Hematopoietic multipotent progenitor cell treated with erythropoietin and hydrocortisone succinate and interleukin-3 and kit ligand, for 17 days (in vitro differentiated cells): ENCODE measurements around the gene ABCA9.

Source experiments
- DNase-seq: peaks from one replicate; pipeline ENCODE4 v3.0.0-alpha.2; 2015; ENCODE audit warnings: low spot score

ABCA9 gene

DNA sequence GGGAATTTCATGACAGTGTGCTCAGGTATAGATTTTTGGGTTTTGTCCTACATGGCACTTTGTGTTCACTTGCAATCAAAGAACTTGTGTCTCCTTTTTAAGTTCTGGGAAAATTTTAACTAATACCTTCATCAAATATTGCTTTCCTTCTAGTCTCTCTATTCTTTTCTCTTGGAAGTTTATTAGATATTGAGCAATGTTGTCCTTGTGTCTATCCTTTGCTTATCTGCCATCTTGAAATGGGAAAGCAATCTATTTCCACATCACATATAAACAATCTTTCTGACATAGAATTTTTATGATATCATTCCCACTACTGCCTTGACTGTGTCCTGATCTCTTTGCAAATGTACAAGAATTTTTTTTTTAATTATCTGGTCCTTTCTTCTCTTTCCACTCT lies 4.4 kb upstream of the ABCA9 start:
- DNase-seq: no peak

DNA sequence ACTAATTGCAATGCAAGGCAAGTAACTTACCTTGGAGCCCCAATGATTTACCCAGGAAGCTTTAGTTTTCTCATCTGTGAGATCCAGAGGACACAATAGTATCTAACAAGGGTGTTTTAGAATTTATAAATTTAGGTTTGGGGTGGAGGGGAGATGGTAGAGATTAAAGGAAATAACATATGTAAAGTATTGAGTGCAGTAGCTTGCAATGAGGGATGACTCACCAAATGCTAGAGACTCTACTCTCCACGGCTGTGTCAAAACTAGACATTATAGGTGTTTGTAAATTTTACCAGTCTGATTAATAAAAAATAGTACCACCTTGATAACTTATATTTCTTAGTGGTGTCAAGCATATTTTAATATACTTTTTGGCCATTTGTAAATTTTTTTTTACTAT lies 3.7 kb upstream of the ABCA9 start:
- DNase-seq: no peak

DNA sequence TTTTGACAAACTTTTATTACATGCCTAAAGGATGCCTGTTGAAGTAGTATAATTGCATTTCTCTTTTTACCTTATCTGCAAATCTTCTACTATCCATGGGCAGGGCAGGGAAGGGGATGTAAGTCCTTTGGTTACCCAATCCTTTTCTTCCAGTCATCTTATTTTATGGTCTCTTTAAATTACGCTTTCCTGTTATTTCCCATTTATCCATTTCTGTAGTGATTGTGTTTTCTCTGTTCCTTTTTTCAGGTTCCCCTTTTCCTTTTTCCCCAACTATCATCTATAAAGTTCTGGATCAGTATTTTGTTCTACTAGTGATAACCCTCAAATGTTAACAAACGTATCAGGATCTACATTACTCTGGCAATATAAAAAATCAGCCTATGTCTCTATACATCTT lies 3.3 kb upstream of the ABCA9 start:
- no peak for DNase-seq

DNA sequence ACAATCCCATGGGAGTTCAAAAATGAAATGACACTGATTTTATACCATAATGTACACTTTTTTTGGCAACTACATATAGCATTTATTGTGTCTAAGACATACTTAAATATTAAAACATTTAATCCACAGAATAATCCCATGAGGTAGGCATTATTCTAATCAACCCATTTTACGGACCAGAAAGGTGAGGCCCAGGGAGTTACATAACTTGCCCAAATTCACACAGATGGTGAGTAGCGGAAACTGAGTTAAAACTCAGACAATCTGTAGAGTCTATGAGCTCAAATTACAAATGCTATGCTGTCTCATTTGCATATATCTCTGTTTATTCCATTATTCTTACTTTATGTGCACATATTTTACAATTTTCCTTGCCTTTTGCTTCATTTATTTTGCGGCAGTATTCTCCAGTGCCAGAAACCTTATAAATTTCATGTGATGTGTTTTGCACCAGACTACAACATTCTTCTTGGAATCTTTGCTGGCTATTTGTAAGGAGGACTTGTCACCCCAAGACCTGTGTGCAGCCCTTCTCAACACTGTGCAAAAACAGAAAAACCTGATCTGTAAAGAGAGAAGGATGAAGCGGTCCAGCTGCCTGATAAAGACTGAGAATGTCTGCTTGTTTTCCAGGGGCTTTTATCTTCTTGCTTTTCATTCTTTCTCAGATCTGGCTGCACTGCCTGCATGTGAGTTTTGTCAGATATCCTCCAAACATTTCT lies 2.3 kb upstream of the ABCA9 start:
- DNase-seq: no peak

DNA sequence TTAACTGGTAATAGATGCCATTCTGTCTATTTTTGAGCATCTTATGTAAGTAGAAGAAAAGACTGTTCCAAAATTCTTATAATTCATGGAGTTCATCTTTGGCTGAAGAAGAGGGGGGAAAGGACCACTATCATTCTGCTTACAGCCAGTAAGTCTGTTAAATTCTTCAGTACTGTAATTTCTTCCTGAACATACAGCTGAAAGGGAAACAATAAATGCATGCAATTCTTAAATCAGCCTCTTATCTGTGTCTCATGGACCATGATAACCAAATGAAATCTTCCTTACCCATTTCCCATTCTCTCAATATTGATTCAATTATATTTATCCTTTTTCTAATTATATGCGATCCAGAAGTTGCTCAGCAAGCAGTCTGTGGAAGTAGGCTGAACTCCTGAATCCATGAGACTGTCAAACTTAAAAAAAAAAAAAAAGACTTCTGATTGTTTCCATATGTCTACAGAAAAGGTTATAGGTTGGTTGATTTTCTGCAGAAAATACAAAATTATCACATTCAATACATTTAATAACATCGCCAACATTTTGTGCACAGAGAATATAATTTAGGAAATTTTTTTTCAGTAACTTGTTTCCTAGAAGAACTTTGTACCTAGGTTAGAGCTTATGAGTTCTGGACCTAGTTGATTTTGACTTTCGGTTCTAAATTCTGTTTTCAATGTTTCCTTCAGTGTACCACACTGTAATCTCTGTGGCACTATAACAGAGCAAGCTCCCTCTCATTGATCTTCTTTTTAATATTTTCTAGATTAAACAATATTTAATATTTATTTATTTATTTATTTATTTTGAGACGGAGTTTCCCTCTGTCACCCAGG lies 1.2 kb upstream of the ABCA9 start:
- DNase-seq: no peak

DNA sequence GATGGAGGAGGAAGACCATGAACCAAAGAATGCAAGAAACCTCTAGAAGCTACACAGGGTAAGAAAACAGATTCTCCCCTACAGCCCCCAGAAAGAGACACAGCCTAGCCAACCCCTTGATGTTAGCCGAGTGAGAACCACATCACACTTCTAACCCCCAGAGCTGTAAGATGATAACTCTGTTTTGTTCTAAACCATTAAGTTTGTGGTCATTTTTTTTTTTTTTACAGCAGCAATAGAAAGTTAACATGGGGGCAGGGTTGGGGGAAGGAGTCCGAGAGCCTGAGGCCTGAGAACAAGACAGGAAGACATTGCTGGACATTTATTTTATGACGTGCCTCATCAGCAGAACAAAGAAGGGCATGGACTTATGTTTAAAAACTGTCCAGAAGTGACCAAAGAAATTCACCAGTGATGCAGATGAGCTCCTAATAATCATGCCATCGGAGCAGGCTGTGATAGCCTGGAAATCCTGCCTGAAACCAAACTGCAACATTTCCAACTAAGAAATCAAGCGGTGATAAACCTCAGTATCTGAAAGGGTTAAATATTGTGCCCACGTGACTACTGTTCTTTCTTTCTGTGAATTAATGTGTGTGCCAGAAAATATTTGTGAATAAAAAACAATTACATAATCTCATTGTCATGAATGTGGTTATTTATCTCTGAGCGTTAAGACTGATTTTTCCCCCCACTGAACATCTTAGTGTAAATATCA lies 1.1 kb downstream of the ABCA9 start:
- no peak for DNase-seq

DNA sequence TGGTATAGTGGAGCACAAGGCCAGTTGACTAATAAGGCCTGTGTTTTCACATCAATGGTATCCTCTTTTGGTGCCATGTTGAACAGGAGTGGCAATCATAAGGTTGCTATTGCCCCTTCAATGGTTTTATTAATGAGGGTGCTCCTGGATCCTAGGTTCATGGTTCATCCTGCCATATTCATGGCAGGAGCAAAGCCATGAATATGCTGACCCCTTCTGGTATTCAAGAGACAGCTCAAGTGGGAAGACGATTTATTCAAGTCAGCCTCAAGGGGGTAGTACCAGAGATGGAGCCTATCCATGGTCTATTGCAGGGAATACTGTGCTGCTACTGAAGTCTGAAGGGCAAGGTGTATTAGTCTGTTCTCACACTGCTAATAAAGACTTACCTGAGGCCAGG lies 2.6 kb downstream of the ABCA9 start:
- no peak for DNase-seq

DNA sequence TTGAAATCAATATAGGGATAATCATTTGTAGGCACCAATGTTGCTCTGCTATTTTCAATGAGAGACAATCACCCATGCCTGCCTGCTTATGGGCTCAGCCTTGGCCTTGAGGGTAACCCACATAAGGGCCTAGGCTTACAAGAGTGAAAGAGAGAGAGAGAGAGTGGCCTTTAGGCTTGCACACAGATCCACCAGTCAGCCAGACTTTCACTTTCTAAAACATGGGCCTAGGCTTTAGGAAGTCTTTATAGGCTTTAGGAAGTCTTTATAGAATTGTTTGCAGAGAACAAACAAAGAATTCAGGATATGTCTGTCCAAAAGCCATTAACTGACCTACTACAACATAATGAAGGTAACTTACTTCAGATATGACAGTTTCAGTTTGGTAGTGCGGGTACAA lies 3.4 kb downstream of the ABCA9 start:
- no peak for DNase-seq

DNA sequence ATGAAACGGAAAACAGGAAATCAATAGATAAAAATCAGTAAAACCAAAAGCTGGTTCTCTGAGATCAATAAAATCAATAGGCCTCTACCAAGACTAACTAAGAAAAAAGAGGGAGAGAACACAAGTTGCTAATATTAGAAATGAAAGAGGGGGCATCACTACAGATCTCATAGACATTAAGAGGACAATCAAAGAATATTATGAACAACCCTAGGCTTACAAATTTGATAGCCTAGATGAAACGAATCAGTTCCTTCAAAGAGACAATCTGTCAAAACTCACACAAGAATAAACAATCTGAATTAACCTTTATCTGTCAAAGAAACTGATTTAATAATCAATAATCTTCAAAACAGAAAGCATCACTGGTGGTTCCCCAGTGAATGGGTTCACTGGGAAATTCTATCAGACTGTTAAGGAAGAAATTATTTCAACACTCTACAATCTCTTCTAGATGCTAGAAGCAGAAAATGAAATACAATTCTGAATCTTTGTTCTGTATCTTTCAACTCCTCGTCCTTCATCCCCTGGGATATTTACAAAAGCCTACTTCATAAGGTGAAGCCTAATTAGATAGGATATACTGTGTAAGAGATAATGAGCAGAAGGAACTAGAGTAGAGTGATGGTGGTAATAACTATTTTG lies 4.4 kb downstream of the ABCA9 start:
- no peak for DNase-seq

DNA sequence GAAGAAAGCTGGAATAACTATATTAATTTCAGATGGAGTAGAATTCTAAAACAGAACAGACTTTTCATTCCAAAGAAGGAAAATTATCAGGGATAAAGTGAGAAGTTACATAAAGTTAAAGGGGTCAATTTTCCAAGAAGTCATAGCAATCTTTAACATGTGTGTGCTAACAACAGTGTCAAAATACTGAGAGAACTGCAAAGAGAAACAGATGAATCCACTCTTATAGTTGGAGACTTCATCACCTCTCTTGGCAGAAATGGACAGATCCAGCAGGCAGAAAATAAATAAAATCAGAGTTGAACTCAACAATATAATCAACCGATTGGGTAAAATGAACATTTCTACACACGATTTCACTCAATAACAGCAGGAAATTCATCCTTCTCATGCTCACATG lies 5.4 kb downstream of the ABCA9 start:
- DNase-seq: no peak

DNA sequence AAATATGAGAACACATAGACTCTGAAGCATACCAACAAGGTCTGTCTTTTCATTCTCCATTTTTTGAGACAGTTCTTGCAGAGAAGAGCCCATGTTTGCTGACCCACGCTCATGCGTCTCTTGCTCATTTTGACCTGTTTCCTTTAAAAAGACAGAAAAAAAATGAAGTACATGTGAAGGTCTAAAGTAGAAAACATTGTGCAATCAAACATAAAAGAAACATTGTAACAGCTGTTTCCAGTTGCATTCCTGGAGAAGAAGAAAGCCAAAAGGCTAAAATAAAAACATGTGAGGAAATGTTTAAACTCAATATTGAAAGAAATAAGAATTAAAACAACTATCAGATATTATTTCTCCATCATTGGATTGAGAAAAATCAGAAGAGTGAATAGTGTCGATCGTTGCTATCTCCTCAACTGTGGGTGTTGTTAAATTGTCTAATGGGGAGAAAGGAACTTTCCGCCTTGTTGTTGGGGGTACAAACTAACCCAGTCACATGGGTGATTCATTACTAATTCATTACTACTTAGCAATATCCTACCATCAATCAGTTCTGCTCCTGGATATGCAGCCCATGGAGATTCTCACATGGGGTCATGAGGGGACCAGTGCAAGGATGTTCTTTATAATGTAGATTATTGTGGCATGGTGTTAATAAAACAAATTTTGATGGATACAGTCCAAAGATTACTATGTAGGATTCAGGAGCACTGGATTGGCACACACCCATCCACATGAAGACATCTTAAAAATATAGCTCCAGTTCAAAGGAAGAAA lies 9.5 kb downstream of the ABCA9 start:
- DNase-seq: no peak

DNA sequence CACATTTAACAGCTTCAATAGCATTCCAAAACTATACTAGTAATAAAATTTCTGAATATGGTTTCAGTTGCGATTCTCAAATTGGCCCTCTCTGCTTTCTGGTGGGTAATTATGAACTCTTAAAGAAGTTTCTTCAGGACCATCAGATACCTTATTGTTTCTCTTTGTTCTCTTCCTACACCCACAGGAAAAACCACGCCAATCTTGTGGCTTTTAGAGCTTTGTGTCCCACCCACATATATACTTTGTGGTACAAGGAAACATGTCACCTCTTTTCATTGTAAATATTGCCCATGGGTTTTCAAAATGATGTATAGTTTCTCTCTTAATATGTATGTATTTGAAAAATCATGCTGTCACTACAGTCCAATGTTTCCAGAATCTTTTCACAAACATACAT lies 12.1 kb downstream of the ABCA9 start:
- no peak for DNase-seq

DNA sequence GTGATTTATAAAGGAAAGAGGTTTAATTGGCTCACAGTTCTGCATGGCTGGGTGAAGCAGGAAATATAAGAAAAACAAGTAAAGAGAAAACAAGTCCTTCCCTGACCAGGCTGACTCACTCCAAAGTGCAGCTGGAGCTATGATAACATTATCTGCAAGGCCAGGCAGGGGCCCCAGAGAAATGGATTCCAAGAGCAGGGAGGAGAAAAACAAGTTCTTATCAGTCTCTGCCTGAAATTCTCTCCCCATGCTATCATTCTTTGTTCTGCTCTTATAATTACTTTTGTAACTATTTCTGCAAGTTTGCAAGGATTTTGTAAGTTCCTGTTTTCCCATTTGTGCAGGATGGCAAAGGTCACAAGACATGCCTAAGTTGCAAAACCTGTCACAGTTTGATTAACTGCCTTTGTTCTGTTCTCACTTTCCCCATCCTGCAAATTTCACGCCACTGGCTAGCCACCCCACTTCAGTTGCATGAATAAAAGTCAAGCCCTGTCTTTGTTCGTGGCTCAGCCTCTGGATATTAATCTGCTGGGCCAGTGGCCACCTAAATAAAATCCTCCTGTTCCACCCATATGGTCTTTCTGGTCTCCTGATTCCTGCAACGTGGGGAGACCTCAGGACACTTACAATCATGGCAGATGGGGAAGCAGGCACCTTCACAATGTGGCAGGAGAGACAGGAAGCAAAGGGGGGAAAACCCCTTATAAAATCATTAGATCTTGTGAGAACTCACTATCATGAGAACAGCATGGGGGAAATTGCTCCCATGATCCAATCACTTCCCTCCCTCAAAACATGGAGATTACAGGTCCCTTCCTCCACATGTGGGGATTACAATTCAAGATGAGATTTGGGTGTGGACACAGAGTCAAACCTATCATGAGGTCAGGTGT lies 13.1 kb downstream of the ABCA9 start:
- DNase-seq: peak; percentile 29

DNA sequence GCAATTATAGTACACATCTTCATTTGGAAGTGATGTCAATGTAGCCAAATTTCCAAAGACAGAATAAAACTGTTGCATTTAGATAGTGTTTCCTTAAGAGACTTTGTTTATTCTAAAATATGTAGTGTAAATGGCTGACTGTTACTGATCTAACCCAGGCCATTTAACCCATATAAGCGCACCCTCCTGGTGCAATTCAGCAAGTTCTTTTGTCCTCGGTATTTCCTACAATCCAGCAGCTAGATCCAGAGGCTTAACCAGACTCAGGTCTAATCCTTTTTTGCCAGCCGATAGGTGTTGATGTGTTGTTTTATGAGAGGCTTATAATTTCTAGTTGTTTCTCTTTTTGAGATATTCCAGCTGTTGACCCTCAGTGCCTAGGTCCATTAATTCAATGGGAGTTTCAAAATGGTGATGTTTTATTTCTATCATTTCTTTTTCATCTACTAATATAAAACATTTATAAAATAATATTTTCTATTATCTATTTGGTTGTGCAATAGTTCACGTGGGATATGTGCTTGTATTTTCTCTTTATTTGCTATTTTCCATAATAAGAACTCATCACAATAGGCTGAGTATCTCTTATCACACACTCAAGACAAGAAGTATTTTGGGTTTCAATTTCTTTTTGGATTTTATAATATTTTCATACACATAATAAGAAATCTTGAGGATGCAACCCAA lies 14.5 kb downstream of the ABCA9 start:
- no peak for DNase-seq

DNA sequence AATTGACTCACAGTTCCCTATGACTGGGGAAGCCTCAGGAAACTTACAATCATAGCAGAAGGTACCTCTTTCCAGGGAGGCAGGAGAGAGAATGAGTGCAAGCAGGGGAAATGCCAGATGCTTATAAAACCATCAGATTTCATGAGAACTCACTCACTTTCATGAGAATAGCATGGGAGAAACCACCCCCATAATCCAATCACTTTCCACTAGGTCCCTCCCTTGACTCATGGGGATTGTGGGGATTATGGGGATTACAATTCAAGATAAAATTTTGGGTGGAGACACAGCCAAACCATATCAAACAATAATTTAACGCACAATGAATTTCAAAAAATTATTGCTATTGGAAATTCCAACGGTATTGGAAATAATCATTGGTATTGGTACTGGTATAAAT lies 15.1 kb downstream of the ABCA9 start:
- DNase-seq: no peak

DNA sequence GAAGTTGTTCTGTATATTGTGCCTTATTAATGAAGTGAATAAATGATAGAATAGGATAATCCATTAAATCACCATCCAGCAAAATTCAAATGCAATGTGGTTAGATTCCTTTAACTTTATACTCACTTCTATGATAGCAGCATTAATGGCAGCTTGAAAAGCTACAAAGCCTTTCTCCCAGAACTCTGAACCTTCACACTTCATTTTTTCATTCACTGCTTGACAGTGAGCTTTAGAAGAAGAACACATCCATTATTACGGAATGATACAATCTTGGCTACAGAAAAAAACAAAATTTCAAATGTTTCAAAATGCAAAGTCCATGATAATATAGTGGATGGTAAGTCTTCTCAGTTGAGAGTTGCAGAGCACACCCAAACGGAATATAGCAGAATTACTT lies 16.4 kb downstream of the ABCA9 start:
- no peak for DNase-seq

DNA sequence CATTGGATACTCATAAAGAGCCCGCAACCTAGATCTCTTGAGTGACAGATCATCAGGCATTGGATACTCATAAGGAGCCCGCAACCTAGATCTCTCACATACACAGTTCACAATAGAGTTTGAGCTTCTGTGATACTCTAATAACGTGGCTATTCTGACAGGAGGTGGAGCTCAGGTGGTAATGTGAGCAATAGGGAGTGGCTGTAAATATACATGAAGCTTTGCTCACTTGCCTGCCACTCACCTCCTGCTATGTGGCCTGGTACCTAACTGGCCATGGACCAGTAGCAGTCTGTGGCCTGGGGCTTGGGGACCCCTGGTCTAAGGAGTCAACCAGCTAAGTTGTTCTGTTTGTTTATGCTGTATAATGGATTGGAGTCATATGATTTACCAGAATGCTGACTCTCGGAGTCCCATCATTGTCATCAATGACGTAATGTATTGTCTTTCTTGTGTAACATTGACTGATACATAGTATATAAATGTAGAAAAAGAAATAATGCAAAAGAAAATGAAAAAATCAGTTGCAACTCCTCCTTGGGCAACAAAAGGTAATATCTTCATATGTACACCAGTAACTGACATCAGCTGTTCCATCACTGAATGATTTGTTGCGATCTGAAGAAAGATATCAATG lies 17.5 kb downstream of the ABCA9 start:
- no peak for DNase-seq

DNA sequence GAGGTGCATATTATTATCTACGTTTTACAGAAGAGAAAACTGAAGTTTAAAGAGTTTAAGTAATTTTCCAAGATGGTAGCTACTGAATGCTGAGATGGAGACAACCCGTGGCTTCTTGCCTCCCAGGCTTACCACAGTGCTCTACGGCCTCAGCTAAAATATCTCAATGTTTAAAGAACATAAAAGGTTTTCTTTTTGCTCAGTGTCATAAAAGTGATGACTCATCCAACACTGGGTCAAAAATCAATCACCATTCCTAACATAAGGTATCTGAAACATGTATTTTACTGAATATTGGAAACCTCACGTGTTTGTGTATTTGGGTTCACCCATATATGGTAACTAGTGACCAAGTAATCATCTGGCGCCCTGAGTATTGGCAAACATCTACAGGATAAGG lies 18.4 kb downstream of the ABCA9 start:
- no peak for DNase-seq

DNA sequence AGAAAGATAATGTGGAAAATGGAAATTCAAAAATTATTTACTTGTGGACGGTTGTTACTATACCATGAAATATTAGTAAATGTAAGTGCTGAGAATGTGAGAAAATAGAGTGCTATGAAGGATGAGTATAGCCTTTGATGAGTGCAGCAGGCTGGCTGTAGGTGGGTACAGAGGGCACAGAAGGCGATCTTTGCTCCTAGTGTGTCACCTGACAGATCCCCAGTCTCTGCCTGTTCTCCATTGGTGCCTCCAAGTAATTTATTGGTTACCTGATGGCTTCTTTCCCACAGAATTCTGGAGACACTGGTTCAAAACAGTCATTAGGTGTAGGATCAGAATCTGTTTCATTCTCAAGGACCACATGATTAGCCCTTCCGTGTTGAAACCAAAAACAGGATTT lies 28.9 kb downstream of the ABCA9 start:
- no peak for DNase-seq

DNA sequence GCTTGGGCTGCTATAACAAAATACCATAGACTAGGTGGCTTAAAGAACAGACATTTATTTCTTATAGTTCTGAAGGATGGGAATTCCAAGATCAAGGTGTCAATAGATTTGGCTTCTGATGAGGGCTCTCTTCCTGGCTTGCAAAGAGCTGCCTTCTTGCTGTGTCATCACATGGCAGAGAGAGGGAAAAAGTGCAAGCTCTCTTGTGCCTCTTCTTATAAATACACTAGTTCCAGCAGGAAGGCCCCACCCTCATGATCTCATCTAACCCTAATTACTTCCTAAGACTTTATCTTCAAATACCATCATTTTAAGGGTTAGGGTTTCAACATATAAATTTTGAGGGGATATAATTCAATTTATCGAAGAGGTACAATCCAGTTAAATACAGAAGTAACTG lies 30.6 kb downstream of the ABCA9 start:
- no peak for DNase-seq
